ENCODE results near the gene SLIT3. TPM values are rescaled to one million over a fixed set of nuclear protein-coding genes. Genes with fewer than 3 reads are reported as not detected.

The SLIT3 gene
- total RNA-seq, 4 donors from 2014 or later = 28.4 to 77.2 (median 63.8) TPM

DNA sequence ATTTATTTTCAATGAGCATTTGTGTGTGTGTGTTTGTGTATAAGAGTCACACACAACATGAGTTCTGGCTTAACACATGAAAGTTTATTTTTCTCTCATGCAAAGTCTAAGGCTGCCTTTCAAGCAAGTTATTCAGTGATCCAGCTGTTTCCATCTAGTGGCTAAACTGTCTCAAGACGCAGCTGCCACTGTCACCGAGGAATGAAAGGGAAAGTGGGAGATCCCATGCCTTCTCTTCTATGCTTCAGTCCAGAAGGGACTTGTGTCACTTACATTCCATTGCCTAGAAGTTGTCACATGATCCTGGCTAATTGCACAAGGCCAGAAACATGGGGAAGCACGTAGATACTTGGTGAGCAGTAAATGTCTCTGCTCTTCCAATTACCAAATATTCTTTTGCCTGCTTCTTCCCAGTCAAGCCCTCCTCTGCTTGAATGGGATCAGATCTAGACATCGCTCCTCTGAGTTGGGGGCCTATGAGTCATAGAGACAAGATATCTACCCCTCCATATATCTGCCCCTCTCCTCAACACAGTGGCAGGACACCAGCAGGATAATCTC is 30.4 kb upstream of the SLIT3 start:
- TF ChIP-seq, protein P1, sequence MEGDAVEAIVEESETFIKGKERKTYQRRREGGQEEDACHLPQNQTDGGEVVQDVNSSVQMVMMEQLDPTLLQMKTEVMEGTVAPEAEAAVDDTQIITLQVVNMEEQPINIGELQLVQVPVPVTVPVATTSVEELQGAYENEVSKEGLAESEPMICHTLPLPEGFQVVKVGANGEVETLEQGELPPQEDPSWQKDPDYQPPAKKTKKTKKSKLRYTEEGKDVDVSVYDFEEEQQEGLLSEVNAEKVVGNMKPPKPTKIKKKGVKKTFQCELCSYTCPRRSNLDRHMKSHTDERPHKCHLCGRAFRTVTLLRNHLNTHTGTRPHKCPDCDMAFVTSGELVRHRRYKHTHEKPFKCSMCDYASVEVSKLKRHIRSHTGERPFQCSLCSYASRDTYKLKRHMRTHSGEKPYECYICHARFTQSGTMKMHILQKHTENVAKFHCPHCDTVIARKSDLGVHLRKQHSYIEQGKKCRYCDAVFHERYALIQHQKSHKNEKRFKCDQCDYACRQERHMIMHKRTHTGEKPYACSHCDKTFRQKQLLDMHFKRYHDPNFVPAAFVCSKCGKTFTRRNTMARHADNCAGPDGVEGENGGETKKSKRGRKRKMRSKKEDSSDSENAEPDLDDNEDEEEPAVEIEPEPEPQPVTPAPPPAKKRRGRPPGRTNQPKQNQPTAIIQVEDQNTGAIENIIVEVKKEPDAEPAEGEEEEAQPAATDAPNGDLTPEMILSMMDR (IDR thresholded peaks at IDR 0.05) = peak in 1 of 6 experiments; percentile 7
- no peak for TF ChIP-seq POLR2A (IDR thresholded peaks at IDR 0.05)
- no peaks in the 10 kb centered on the region for H3K9me3 ChIP-seq
- no peaks in the 10 kb centered on the region for H3K36me3 ChIP-seq
- no peaks in the 10 kb centered on the region for H3K4me1 ChIP-seq
- H3K27ac ChIP-seq = no peak overlapping the region
- intact Hi-C loops (cut with DNase I) = no loop called here
- no peak overlapping the region for H3K4me3 ChIP-seq (replicated peaks in 1 of 3)
- WGBS, 2 donors = 62% methylated on average over 4 of the region's 4 CpGs
- H3K27me3 ChIP-seq = no peaks in the 10 kb centered on the region
- no peak for DNase-seq

DNA sequence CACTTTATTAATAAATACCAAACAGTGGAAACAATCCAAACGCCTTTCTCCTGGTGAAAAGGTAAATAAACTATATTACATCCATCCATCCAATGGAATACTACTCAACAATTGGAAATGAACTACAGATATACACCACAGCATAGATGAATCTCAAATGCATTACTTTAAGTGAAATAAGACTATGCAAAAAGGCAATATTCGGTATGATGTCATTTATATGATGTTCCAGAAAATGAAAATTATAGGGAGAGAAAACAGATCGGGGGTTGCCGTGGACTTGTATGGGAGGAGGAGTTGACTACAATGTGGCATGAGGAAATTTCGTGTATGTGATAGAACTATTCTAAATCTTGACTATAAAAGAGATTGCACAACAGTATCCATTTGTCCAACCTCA is 27.5 kb upstream of the SLIT3 start:
- H3K36me3 ChIP-seq = no peaks in the 10 kb centered on the region
- intact Hi-C loops (cut with DNase I) = no loop called here
- 91 to 92% methylated on average over 5 of the region's 5 CpGs for WGBS, 2 donors
- TF ChIP-seq POLR2A (IDR thresholded peaks at IDR 0.05) = no peak
- H3K27me3 ChIP-seq = no peaks in the 10 kb centered on the region
- H3K27ac ChIP-seq = no peak overlapping the region
- no peak overlapping the region for H3K4me3 ChIP-seq (replicated peaks in 1 of 3)
- no peak for DNase-seq
- H3K4me1 ChIP-seq = no peaks in the 10 kb centered on the region
- H3K9me3 ChIP-seq = no peaks in the 10 kb centered on the region

DNA sequence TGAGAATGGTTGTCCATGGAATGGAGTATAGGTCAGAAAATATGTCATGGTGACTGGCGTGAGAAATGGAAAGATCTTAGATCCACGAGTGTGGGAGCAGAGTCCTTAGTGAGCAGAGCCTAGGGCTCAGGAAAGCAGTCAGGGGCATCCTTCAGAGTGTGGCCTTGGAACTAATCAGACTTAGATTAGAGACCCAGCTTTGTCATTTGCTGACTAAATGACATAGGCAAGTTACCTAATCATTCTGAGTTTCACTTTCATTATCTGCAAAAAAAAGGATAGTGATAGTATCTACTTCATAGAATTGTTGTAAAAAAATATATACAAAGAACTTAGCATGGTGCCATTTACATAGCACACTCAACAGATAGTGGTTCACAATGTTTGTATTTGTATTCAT is 24.3 kb upstream of the SLIT3 start:
- 75 to 93% methylated on average over 2 of the region's 2 CpGs for WGBS, 2 donors
- TF ChIP-seq POLR2A (IDR thresholded peaks at IDR 0.05) = no peak
- TF ChIP-seq, protein P1 (IDR thresholded peaks at IDR 0.05) = no peak

DNA sequence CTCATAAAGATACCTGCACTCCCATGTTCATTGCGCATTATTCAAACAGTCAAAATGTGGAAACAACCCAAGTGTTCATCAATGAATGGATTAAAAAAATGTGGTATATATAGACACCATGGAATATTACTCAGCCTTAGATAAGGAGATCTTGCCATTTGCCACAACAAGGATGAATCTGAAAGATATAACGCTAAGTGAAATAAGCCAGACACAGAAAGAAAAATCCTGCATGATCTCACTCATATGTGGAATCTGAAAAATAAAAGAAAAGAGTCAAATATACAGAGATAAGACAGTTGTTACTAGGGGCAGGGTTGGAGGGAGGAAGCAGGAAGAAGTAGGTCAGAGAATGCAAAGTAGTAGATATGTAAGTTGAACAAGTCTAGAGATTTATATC is 17.6 kb upstream of the SLIT3 start:
- no peak for DNase-seq
- Histone ChIP-seq H3K27me3 (no peaks in the 10 kb centered on the region), H3K9me3 (no peaks in the 10 kb centered on the region), H3K27ac (no peak overlapping the region), H3K36me3 (no peaks in the 10 kb centered on the region), H3K4me1 (no peaks in the 10 kb centered on the region), H3K4me3 (replicated peaks in 1 of 3) (no peak overlapping the region)
- TF ChIP-seq, protein P1 (IDR thresholded peaks at IDR 0.05) = no peak
- TF ChIP-seq POLR2A (IDR thresholded peaks at IDR 0.05) = no peak
- intact Hi-C loops (cut with DNase I) = no loop called here
- 93 to 95% methylated on average over 2 of the region's 2 CpGs for WGBS, 2 donors

More for the DNA sequence above, 24.3 kb upstream of the SLIT3 start:
- Histone ChIP-seq H3K36me3 (no peaks in the 10 kb centered on the region), H3K4me1 (no peaks in the 10 kb centered on the region), H3K9me3 (no peaks in the 10 kb centered on the region), H3K27me3 (no peaks in the 10 kb centered on the region), H3K4me3 (replicated peaks in 1 of 3) (no peak overlapping the region), H3K27ac (no peak overlapping the region)
- intact Hi-C loops (cut with DNase I) = no loop called here
- no peak for DNase-seq

DNA sequence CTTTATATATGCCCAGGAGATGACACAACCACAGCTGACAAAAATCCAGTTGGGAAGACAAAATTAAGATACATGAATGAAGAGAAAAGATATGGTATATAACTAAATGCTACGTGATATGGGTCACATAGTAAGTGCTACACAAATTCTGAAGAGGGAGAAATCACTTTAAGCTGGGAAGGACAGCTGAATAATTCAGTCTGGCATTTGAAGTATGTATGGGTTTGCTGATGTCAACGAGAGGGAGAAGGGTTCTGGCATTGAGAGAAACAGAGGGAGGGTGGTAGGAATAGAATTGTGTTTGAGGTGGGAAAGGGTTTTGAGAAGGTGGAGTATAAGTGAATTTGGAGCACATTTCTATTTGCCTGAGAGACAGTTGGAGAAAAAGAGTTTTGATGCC is 6.7 kb upstream of the SLIT3 start:
- TF ChIP-seq, protein P1 (IDR thresholded peaks at IDR 0.05) = no peak
- no peak for TF ChIP-seq POLR2A (IDR thresholded peaks at IDR 0.05)
- intact Hi-C loops (cut with DNase I) = loop anchor here (5.0 to 10.0 kb wide), 5 partner anchors 143 to 633 kb away; no protein-coding TSS in a partner anchor
- Histone ChIP-seq H3K4me3 (replicated peaks in 1 of 3) (no peak overlapping the region), H3K9me3 (no peaks in the 10 kb centered on the region), H3K27ac (no peak overlapping the region), H3K27me3 (no peaks in the 10 kb centered on the region), H3K36me3 (no peaks in the 10 kb centered on the region), H3K4me1 (no peaks in the 10 kb centered on the region)
- 49% methylated on average over 2 of the region's 2 CpGs for WGBS, 2 donors
- DNase-seq = no peak
